ENCODE measurements around the gene TTC23L. TPM values are rescaled to one million over a fixed set of nuclear protein-coding genes. Genes with fewer than 3 reads are reported as not detected.
A peak's percentile ranks its signal among the peaks of the same experiment; 100 is the strongest.

TTC23L gene
- total RNA-seq, 1 donor from 2014 or later: not detected

GRCh38 chr5:34897646-34898045 is 58.7 kb downstream of the TTC23L start:
- H3K9me3 ChIP-seq: no peaks in the 10 kb centered on the region
- TF ChIP-seq CTCF (IDR thresholded peaks at IDR 0.05): no peak
- intact Hi-C loops (cut with DNase I): loop anchor here (1.0 to 5.0 kb wide), 4 partner anchors 240 to 423 kb away; partner anchors contain the start of gene RAI14
- H3K36me3 ChIP-seq: no peaks in the 10 kb centered on the region
- no peaks in the 10 kb centered on the region for H3K27me3 ChIP-seq
- DNase-seq (ENCODE audit: low spot score in 2 of 2): no peak
- H3K4me1 ChIP-seq: no peaks in the 10 kb centered on the region
- H3K4me3 ChIP-seq: no peak overlapping the region
- no peak overlapping the region for H3K27ac ChIP-seq

DNA sequence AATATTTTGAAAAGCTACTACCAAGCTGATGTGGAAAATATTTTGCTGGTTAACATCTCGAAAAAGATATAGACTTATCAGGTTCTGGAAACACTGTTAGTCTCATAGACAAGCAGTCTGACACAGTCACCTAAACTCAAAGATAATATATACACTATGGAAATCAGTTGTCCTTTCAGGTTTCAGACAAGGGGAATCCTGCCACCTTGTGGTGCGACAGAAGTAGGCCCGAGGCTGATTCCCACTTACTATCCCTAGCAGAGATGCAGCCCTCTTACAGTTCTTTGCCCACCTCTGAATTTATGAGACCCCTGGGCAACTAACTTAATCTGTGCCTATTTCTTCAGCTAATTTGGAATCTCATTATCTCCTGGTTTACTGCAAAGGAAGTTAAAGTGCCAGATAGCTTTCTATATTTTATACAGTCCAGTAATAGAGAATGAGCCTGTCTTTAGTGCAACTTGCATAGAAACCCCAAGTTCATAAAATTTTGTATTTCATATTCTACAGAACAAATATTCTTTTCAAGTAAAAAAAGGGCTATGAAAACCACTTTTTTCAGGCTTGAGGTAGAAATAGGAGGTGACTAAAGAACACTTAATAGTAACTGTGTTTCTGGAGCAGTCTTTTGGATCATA is 59.4 kb downstream of the TTC23L start:
- intact Hi-C loops (cut with DNase I): loop anchor here (1.0 to 5.0 kb wide), 4 partner anchors 241 to 424 kb away; partner anchors contain the start of gene RAI14
- no peaks in the 10 kb centered on the region for H3K9me3 ChIP-seq
- H3K27ac ChIP-seq: no peak overlapping the region
- peak in 1 of 2 donors; percentile 73 for DNase-seq (ENCODE audit: low spot score in 2 of 2)
- H3K36me3 ChIP-seq: no peaks in the 10 kb centered on the region
- H3K4me1 ChIP-seq: no peaks in the 10 kb centered on the region
- peak; percentile 80 to 90 (median 85) for TF ChIP-seq CTCF (IDR thresholded peaks at IDR 0.05)
- H3K4me3 ChIP-seq: no peak overlapping the region
- H3K27me3 ChIP-seq: no peaks in the 10 kb centered on the region

DNA sequence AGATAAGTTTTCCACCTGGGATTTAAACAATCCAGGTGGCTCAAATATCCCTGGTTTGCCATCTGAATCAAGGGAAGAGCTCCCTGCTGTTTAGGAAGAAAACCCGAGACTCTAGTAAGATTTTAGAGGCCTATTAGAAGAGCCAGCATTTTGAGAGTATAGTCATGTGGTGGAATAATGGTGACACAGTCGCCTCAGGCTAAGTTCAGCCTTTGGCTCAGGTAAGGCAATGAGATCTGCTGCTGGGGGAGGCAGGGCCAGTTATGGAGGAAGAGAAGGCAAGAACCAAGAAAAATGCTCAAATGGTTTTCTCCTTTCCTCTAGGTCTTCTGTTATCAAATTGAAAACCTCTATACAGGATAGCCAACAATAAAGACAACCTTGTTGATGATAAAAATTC is 60.1 kb downstream of the TTC23L start:
- Histone ChIP-seq H3K4me1 (no peaks in the 10 kb centered on the region), H3K4me3 (no peak overlapping the region), H3K9me3 (no peaks in the 10 kb centered on the region), H3K27ac (no peak overlapping the region), H3K27me3 (no peaks in the 10 kb centered on the region), H3K36me3 (peaks cover 0 to 1% of the 10 kb centered on the region in 2 donors)
- TF ChIP-seq CTCF (IDR thresholded peaks at IDR 0.05): no peak
- intact Hi-C loops (cut with DNase I): loop anchor here (5.0 kb wide), 1 partner anchor 242 kb away; the partner anchor contains the start of gene RAI14
- DNase-seq (ENCODE audit: low spot score in 2 of 2): no peak

DNA sequence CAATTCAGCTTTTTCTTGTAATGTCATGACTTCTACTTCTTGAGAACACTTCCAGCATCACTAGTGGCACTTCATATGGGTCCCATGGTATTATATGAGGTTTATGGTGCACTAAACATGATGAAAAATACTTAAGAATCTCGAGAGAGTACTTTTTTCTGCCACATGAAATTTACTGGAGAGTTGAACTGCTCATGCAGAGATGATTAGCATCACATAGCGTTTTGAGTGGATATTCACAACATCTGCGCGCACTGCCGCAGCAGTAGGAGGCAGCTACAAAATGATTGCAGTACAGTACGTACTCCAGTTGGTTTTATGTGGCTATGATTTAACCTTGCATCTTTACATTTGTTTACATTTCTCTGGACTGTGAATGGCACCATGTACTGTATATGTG is 61.7 kb downstream of the TTC23L start:
- no peaks in the 10 kb centered on the region for H3K4me1 ChIP-seq
- DNase-seq (ENCODE audit: low spot score in 2 of 2): no peak
- H3K9me3 ChIP-seq: no peaks in the 10 kb centered on the region
- no peak for TF ChIP-seq CTCF (IDR thresholded peaks at IDR 0.05)
- H3K27ac ChIP-seq: no peak overlapping the region
- peaks cover 0 to 6% of the 10 kb centered on the region in 2 donors for H3K36me3 ChIP-seq
- intact Hi-C loops (cut with DNase I): no loop called here
- no peak overlapping the region for H3K4me3 ChIP-seq
- no peaks in the 10 kb centered on the region for H3K27me3 ChIP-seq

DNA sequence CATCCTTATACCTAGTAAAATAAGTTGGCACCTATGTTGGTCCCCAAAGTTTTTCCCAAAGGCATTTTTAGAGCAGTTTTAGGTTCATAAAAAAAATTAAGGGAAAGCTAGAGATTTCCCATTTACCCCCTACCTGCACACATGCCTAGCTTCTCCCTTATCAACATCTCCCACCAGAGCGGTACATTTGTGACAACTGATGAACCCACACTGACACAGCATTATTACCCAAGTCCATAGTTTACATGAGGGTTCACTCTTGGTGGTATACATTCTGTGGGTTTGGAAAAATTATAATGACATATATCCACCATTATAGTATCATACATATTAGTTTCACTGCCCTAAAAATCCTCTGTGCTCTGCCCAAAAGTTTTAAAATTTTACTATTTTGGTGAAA is 64.3 kb downstream of the TTC23L start:
- TF ChIP-seq CTCF (IDR thresholded peaks at IDR 0.05): no peak
- Histone ChIP-seq H3K27ac (no peak overlapping the region), H3K27me3 (no peaks in the 10 kb centered on the region), H3K9me3 (no peaks in the 10 kb centered on the region), H3K36me3 (peaks cover 0 to 18% of the 10 kb centered on the region in 2 donors), H3K4me3 (no peak overlapping the region), H3K4me1 (no peaks in the 10 kb centered on the region)
- intact Hi-C loops (cut with DNase I): no loop called here
- DNase-seq (ENCODE audit: low spot score in 2 of 2): no peak
